ENCODE results near the gene MOAP1.
"Not testable (repeated sequence)": the region's sequence is repeated elsewhere in the genome, so short reads cannot be mapped to it uniquely, and the experiment has no call there.

Gene MOAP1

DNA sequence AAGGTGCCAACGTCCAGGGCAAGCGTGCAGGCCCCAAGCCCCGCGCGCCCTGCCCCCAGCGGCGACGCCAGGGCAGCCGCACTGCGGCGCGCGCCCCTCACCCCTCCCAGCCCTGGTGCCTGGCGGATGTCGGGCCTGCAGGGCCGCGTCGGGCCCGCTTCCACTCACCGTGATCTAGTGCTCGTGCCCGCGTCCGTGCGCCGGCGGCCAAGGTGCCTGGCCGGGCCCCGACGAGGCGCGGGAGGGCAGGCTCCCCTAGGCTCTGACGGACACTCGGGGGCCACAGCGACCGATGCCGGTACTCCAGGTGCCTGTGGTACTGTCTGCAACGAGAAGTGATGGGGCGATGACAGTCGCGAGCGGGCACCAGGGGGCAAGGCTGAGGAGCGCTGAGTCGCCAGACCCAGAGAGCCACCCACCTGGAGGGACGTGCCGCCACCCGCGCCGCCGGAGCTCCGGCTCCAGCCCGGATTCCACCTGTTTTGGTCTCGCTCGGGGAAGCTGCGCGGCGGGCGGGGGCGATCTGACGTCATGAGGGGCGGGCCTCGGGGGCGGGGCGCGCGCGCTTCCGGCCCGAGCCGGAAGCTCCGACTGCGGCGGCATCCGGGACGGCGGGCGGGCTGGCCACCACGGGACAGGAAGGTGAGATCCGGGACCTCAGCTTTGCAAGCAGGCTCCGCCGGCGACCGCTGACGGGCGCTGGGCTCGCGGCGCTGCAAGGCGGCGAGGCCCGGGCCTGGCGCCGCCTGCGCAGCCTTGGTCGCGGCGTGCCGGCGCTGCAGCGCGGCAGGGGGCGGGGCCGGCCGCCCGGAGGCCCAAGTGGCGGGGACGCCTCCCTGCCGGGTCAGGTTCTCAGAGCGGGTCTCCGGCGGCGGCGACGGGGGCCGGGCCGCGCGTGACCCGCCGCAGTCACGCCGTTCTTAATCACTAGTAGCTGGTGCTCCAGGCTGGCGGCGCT is at the start of gene MOAP1, which contains the start of gene LYSET:
Gene MOAP1, minus strand, starts transcription at position 507 of the 958 bp plus-strand sequence. CDS start 655 bp downstream, outside the sequence.
Gene LYSET, plus strand, starts transcription at position 927 of the 958 bp plus-strand sequence. CDS start 89 bp downstream, outside the sequence.
- peak within 1 kb of the TSS; percentile 97 for H3K4me3 Mint-ChIP-seq
- no peaks in the 10 kb centered on the region for H3K9me3 Mint-ChIP-seq (ENCODE audit: low read depth)
- peak within 1 kb of the TSS; percentile 95 for H3K27ac Mint-ChIP-seq
- peaks cover 4% of the 10 kb centered on the region for H3K36me3 Mint-ChIP-seq
- no peaks in the 10 kb centered on the region for H3K27me3 Mint-ChIP-seq
- peaks cover 45% of the 10 kb centered on the region for H3K4me1 Mint-ChIP-seq (ENCODE audit: low read depth)

- H3K4me3 Mint-ChIP-seq; H3K27me3 Mint-ChIP-seq; H3K9me3 Mint-ChIP-seq (ENCODE audit: low read depth); H3K36me3 Mint-ChIP-seq; H3K27ac Mint-ChIP-seq: not testable (repeated sequence)
- peaks cover 13% of the 10 kb centered on the region for H3K4me1 Mint-ChIP-seq (ENCODE audit: low read depth)
Measured at GRCh38 chr14:93233078-93233477, 48.4 kb upstream of the MOAP1 start.

- H3K4me1 Mint-ChIP-seq (ENCODE audit: low read depth) = peaks cover 13% of the 10 kb centered on the region
- H3K9me3 Mint-ChIP-seq (ENCODE audit: low read depth) = no peaks in the 10 kb centered on the region
- H3K27me3 Mint-ChIP-seq = peaks cover 3% of the 10 kb centered on the region
- H3K4me3 Mint-ChIP-seq = no peak overlapping the region
- H3K36me3 Mint-ChIP-seq = peaks cover 14% of the 10 kb centered on the region
- no peak overlapping the region for H3K27ac Mint-ChIP-seq
Measured at GRCh38 chr14:93232159-93232558, 47.5 kb upstream of the MOAP1 start.

DNA sequence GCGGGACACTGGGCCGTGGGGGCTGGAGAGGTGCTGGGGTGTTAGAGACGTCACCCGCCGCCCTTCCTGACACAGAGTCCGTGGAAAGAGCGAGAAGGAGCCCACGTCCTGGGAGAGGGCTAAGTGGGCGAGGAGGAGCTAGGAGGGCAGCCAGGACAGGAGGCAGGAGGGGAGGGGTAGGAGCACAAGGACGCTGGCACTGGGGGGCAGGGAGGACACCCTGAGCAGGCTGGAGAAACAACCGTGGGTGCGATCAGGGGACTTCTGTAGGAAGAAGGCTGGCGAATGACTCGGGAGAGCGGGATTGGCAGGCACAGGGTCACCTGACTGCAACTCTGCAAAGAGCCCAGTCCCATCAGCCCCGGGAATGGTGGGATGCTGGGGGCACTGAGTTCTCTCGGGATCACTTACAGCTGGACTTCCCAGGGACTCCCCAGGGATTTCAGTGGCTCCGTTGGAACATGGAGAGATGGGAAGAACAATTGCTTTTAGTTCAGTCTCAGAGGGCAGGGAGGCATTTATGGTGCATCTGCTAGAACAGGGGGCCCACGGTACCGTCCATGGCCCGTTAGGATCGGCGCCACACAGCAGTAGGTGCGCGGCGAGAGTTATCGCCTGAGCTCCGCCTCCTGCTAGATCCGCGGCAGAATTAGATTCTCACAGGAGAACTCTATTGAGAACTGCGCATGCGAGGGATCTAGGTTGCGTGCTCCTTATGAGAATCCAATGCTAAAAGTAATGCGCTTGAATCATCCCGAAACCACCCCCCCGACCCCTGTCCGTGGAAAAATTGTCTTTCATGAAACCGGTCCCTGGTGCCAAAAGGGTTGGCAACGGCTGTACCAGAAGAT is 46.7 kb upstream of the MOAP1 start:
- Mint-ChIP-seq H3K4me1 (ENCODE audit: low read depth) (peaks cover 13% of the 10 kb centered on the region), H3K27me3 (peaks cover 3% of the 10 kb centered on the region), H3K4me3 (peak overlapping the region; percentile 50), H3K9me3 (ENCODE audit: low read depth) (no peaks in the 10 kb centered on the region), H3K36me3 (peaks cover 19% of the 10 kb centered on the region), H3K27ac (no peak overlapping the region)

DNA sequence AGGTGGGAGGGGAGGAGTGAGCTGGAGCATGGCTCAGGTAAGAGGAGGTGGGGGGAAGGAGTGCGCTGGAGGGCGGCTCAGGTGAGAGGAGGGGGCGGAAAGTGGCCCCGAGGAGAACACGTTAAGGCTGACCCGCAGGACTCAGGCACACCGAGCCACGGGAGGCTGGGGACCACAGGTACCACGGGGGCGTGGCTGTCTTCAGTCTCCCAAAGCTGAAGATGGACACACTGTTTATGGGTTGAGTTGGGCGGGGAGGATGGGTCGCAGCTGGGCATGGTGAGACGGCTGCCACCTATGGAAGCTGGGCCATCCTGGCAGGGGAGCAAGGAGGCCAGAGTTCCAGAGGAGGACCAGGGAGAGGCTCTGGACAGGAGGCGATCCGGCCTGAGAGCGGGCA is 45.8 kb upstream of the MOAP1 start:
- Mint-ChIP-seq H3K4me3 (peak overlapping the region; percentile 50), H3K27me3 (peaks cover 3% of the 10 kb centered on the region), H3K36me3 (peaks cover 25% of the 10 kb centered on the region), H3K9me3 (ENCODE audit: low read depth) (no peaks in the 10 kb centered on the region), H3K4me1 (ENCODE audit: low read depth) (peaks cover 13% of the 10 kb centered on the region), H3K27ac (no peak overlapping the region)

DNA sequence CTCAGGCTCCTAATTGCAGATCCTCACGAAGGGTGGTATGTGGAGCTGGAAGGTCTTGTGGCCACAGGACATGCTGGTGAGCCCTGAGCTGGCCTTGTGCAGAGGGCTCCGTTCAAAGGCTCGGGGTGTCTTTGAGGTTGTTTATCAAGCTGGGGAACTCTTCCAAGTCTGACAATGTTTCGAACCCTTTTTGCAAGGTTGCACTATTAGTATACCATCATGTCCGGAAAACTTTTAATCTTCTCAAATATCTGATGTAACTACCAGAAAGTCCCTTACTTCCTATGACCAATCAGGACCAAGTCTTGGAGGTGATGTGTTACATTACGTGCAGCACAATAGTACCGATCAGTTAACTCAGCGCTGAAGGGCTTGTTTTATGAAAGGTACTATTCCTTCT is 43.9 kb upstream of the MOAP1 start:
- Mint-ChIP-seq H3K9me3 (ENCODE audit: low read depth) (no peaks in the 10 kb centered on the region), H3K36me3 (peaks cover 28% of the 10 kb centered on the region), H3K4me1 (ENCODE audit: low read depth) (peaks cover 13% of the 10 kb centered on the region), H3K27me3 (peaks cover 3% of the 10 kb centered on the region), H3K4me3 (no peak overlapping the region), H3K27ac (no peak overlapping the region)

GRCh38 chr14:93223565-93223964 is 38.9 kb upstream of the MOAP1 start:
- H3K9me3 Mint-ChIP-seq (ENCODE audit: low read depth) = no peaks in the 10 kb centered on the region
- no peak overlapping the region for H3K4me3 Mint-ChIP-seq
- H3K4me1 Mint-ChIP-seq (ENCODE audit: low read depth) = no peaks in the 10 kb centered on the region
- no peak overlapping the region for H3K27ac Mint-ChIP-seq
- peaks cover 27% of the 10 kb centered on the region for H3K36me3 Mint-ChIP-seq
- H3K27me3 Mint-ChIP-seq = no peaks in the 10 kb centered on the region

- Mint-ChIP-seq H3K4me3 (no peak overlapping the region), H3K36me3 (peaks cover 5% of the 10 kb centered on the region), H3K27ac (no peak overlapping the region), H3K4me1 (ENCODE audit: low read depth) (no peaks in the 10 kb centered on the region), H3K27me3 (no peaks in the 10 kb centered on the region), H3K9me3 (ENCODE audit: low read depth) (no peaks in the 10 kb centered on the region)
Measured at GRCh38 chr14:93220509-93220908, 35.8 kb upstream of the MOAP1 start.

DNA sequence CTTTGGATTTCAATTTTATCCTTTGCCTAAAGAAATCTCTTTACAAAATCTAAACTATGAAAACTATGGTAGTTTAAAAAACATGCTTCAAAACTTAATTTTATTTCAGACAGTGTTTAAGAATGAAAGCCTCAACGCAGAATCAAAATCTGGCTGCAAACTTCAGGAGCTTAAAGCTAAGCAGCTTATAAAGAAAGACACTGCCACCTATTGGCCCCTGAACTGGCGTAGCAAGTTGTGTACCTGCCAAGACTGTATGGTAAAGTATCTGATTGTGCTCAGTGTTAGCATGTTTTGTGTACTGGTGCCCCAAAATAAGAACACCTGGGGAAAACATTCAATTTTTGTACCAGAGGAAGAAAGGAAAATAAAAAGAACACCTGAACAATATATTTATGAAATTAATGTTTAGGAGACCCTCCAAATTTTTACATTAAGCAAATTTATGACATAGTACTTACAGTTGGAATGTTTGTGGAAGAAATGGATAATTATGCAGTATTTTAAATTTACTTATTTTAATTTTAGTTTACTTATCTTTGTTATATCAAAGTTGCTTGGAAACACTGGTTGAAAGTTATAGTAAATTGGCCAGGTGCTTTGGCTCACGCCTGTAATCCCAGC is 34.5 kb upstream of the MOAP1 start:
- Mint-ChIP-seq H3K4me1 (ENCODE audit: low read depth) (no peaks in the 10 kb centered on the region), H3K36me3 (peaks cover 2% of the 10 kb centered on the region), H3K27me3 (no peaks in the 10 kb centered on the region), H3K27ac (no peak overlapping the region), H3K4me3 (no peak overlapping the region), H3K9me3 (ENCODE audit: low read depth) (no peaks in the 10 kb centered on the region)

- H3K27me3 Mint-ChIP-seq = no peaks in the 10 kb centered on the region
- H3K27ac Mint-ChIP-seq = no peak overlapping the region
- H3K4me1 Mint-ChIP-seq (ENCODE audit: low read depth) = no peaks in the 10 kb centered on the region
- H3K4me3 Mint-ChIP-seq = no peak overlapping the region
- H3K36me3 Mint-ChIP-seq = peaks cover 6% of the 10 kb centered on the region
- H3K9me3 Mint-ChIP-seq (ENCODE audit: low read depth) = no peaks in the 10 kb centered on the region
Measured at GRCh38 chr14:93214598-93214997, 29.9 kb upstream of the MOAP1 start.

GRCh38 chr14:93212432-93212831 is 27.7 kb upstream of the MOAP1 start:
- no peak overlapping the region for H3K4me3 Mint-ChIP-seq
- H3K36me3 Mint-ChIP-seq = peaks cover 6% of the 10 kb centered on the region
- H3K4me1 Mint-ChIP-seq (ENCODE audit: low read depth) = peaks cover 14% of the 10 kb centered on the region
- H3K27me3 Mint-ChIP-seq = no peaks in the 10 kb centered on the region
- H3K9me3 Mint-ChIP-seq (ENCODE audit: low read depth) = no peaks in the 10 kb centered on the region
- H3K27ac Mint-ChIP-seq = no peak overlapping the region

- peaks cover 4% of the 10 kb centered on the region for H3K36me3 Mint-ChIP-seq
- no peaks in the 10 kb centered on the region for H3K27me3 Mint-ChIP-seq
- H3K4me3 Mint-ChIP-seq = peak overlapping the region; percentile 98
- peaks cover 46% of the 10 kb centered on the region for H3K4me1 Mint-ChIP-seq (ENCODE audit: low read depth)
- H3K9me3 Mint-ChIP-seq (ENCODE audit: low read depth) = no peaks in the 10 kb centered on the region
- peak overlapping the region; percentile 55 for H3K27ac Mint-ChIP-seq
Measured at GRCh38 chr14:93207468-93208308, 23.0 kb upstream of the MOAP1 start.

DNA sequence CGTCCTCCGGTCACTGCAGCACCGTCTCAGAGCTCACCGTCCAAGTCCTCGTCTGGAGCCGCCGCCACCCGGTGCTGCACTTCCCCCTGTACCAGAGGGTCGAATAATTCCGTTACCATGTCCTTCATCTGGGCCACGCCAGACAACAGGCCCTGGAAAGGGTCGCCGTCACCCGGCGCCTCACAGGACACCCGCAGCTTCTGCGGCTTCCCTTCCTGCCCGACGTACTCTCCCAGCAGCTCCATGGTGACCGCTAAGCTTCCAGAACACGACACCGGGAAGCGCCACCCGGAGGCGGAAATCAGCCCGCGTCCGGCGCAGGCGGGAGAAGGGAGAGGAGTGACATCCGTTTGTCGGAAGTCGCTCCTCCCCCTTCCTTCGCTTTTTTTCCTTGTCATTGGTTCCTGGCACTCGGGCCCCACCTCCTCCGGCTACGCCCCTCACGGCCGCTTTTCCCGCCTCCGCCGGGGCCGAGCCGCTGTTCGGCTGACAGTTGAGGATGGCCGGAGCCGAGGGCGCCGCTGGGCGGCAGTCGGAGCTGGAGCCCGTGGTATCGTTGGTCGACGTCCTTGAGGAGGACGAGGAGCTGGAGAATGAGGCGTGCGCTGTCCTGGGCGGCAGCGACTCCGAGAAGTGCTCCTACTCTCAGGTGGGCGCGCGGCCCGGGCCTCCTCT is 22.2 kb upstream of the MOAP1 start, which contains the start of the genes GON7 and UBR7:
Gene GON7, minus strand, starts transcription at position 273 of the 675 bp plus-strand sequence. Its CDS starts 28 bp downstream, at position 245.
Gene UBR7, plus strand, starts transcription at position 464 of the 675 bp plus-strand sequence. Its CDS starts 36 bp downstream, at position 500.
- H3K27ac Mint-ChIP-seq = peak within 1 kb of the TSS; percentile 93
- H3K36me3 Mint-ChIP-seq = no peaks in the 10 kb centered on the region
- H3K4me3 Mint-ChIP-seq = peak within 1 kb of the TSS; percentile 98
- no peaks in the 10 kb centered on the region for H3K27me3 Mint-ChIP-seq
- peaks cover 49% of the 10 kb centered on the region for H3K4me1 Mint-ChIP-seq (ENCODE audit: low read depth)
- H3K9me3 Mint-ChIP-seq (ENCODE audit: low read depth) = no peaks in the 10 kb centered on the region

Data from activated naive CD8-positive, alpha-beta T cell (primary cell).